Fibroblast of mammary gland (primary cell): ENCODE measurements around the gene PDE9A.

Experiments used
- DNase-seq: peaks from one replicate; pipeline ENCODE4 v3.0.0-alpha.2; 2010; ENCODE audit warnings: low read depth
- H3K4me3 ChIP-seq: 2 replicates; pipeline ENCODE4 v1.5.1; 2011; ENCODE audit warnings: low read depth, mild to moderate bottlenecking, low read length, moderate library complexity; ENCODE audit not compliant: control insufficient read depth
- TF ChIP-seq, protein P1 (sequence below): conservative IDR thresholded peaks from 2 replicates; pipeline ENCODE4 v1.5.1; 2011; ENCODE audit warnings: low read depth, low read length, inconsistent platforms; ENCODE audit not compliant: control insufficient read depth, insufficient read depth

The PDE9A gene

GRCh38 chr21:42819861-42820615 lies 166.6 kb downstream of the PDE9A start:
- DNase-seq: no peak
- TF ChIP-seq, protein P1, sequence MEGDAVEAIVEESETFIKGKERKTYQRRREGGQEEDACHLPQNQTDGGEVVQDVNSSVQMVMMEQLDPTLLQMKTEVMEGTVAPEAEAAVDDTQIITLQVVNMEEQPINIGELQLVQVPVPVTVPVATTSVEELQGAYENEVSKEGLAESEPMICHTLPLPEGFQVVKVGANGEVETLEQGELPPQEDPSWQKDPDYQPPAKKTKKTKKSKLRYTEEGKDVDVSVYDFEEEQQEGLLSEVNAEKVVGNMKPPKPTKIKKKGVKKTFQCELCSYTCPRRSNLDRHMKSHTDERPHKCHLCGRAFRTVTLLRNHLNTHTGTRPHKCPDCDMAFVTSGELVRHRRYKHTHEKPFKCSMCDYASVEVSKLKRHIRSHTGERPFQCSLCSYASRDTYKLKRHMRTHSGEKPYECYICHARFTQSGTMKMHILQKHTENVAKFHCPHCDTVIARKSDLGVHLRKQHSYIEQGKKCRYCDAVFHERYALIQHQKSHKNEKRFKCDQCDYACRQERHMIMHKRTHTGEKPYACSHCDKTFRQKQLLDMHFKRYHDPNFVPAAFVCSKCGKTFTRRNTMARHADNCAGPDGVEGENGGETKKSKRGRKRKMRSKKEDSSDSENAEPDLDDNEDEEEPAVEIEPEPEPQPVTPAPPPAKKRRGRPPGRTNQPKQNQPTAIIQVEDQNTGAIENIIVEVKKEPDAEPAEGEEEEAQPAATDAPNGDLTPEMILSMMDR: no peak
- no peak overlapping the region for H3K4me3 ChIP-seq

DNA sequence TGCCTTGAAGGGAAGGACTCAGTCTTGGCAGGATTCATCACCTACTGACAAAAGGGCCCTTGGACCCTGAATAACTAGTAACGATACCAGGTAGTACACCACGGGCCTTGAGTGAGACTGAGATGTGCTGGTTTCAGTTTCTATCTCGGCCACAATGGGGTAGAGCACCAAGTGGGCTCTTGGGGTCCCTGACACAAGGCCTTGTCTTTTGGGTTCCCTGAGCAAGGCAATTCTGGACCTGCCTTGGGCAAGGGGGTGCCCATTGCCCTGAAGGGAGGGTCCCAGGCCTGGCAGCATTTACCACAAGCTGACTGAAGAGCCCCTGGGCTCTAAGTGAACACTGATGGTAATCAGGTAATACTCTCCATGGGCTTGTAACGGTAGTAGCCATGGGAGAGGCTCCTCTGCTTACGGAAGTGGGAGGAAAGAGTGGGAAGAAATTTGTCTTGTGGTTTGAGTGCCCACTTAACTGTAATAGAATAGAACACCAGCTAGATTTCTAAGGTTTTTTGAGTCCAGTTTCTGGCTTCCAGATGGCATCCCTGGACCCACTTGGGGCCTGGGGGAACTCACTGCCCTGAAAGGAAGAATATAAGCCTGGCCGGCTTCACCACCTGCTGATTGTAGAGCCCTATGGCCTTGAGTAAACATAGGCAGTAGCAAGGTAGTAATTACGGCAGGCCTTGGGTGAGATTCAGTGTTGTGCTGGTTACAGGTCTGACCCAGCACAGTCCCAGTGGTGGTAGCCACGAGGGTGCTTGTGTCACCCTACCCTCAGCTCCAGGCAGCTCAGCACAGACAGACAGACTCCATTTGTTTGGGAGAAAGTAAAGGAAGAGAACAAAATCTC lies 167.4 kb downstream of the PDE9A start:
- TF ChIP-seq, protein P1: no peak
- no peak for DNase-seq
- no peak overlapping the region for H3K4me3 ChIP-seq
